ENCODE measurements around the gene NRN1.
"Not testable (repeated sequence)": the region's sequence is repeated elsewhere in the genome, so short reads cannot be mapped to it uniquely, and the experiment has no call there.

Gene NRN1

DNA sequence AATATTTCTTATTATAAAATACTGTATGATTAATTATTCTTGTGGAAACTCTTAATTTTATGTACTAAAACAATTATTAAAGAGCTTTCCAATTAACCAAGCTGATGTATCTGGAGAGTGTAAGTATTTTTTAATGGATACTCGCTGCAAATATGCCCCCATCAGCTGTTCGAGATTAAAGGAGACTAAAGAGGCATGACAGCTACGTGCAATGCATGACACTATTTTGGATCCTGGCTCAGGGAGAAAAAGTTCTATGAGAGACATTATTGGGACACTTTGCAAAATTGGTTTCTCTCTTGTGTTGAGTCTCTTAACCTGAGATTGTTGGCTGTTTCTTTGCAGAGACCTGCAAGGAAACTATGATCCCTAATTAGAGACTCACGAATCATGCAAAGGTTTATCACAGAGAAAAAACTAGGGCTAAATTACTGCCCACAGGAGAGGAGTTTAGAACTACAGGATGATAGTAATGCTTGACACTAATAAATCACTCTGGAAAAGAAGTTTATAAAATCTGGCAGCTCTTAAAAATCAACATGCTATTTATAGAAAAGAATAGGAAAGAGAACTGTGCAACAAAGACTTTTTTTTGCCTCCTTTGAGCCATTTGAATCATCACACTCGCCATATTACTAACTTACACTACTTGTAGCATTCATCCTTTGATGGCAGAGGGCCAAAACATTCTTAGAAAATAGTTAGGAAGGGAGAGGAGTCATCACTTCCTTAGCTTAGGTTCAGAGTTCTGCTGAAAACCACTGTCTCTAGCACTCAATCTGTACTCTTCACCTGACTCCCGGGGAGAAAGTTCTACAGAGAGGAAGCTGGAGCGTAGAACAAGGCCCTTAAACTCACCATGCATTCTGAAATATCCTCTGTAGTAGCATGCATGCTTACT, 25.3 kb downstream of the NRN1 start:
- peak; percentile 63 for DNase-seq

DNA sequence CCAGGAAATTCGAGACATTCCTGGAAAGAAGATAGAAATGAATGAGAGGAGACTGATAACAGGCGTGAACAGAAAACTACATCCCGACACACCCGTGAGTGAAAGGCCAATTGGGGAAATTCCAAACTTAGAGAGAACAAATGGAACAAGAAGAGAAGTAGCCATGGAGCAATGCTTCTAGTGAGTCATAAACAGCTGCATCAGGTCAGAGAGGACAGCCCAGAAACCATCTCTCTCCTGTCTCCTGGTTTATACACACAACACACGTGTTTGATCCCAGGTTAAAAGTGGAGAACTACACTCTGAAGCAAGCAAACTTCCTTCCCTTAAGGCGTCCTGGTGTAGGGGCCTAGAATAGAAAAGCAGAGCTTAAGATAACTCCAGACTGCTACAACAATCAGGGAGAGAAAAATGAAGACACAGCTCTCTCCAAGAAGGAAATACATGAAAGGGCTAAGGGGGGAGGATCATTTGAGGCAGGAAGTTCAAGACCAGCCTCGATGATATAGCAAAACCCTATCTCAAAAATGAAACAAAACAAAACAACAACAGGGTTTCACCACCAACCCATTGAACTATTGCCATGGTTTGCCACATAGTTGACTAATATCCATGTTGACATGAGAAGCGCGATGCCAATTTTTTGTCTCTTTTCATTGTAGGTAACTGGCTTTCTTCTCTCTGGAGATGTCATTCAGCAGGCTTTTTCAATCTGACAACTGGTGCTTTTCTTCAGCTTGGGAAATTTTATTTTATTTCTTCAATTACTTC, 26.9 kb downstream of the NRN1 start:
- no peak for DNase-seq

DNA sequence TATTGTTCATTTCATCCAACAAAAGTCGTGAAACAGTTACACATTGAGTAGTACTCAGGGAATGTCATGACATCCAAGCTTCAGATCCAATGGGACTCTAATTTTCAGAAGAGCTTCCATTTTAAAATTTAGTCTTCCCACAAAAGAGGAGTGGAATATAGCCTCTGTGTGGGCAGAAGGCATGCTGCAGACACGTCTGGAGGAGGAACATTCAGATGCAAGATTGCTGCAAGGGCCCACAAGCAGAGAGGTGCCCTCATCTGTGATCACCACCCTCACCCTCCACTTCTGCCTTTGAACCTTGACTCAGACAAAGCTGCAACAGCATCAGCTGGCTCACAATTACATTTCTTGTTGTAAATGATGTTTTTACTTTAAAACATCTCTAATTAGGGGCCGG, 29.9 kb downstream of the NRN1 start:
- no peak for DNase-seq

DNA sequence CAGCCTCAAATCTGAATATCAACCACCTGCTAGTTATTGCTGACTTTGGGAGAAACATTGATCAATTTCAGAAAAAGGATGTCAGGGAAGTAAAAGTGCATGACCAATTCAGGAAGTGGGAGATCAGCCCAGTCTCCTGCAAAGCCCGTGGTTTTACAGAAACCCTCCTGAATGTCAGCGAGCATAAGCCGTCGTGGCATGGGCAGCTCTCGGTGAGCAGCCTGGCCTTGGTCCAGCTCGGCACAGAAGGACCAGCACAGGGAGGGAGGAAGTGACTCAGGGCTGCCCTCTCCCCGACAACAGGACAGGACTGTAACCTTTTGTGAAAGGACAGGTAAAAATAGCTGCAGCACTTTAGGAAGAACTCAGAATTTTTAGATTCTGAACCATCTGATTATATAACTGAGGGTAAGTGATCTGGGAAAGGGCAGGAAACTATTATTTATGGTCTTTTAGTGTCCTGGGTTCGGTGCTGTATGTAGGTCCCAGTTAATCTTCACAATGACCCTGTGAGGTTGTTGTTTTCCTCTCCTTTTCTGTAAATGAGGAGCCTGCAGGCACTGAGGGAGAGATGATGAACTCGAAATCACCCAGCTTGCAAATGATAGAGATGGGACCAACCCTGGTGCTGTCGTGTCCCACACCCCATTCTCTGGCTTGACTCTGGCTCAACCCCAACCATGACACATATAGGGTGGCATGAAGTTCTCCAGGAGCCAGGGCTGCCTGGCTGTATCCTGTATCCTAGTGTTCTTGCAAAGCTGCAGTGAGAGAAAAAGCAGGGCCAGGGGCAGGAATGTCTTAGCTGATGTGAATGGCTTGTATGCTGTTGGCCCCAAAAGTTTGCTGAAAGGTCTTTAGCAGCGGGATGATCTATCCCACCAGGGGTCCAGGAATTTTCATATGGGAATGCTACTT, 37.6 kb downstream of the NRN1 start:
- DNase-seq: no peak

DNA sequence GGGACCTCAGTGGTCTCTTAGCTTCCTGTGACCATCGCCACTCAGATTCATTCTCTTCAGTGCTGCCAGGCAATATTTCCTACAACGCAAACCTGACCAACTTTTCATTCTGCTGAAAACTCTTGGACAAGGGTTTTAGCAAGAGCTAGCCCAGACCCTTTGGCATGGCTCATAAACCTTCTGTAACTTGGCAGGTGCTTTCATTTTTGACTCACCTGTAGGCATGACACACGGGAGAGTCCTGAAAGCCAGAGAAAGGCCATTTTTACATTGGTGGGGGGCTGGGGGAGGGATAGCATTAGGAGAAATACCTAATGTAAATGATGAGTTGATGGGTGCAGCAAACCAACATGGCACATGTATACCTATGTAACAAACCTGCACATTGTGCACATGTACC, 38.7 kb downstream of the NRN1 start:
- not testable (repeated sequence) for DNase-seq

DNA sequence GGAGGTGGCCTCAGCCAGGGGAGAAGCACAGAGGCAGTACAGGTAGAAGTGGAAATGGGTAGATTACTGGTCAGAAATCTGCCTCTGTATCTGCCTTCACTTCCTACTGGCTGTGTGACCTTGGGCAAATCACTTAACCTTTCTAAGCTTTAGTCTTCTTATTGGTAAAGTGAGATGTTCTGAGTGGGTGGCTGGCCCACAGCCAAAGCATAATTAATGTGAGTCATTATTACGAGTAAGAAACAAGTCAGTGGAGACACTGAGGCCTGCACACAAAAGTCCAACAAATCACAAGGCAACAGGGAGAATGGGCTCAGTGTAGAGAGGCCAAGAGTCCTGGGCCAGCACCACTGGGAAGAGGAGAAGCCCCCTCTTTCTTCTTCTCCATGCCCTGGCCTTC, 39.1 kb downstream of the NRN1 start:
- DNase-seq: no peak

DNA sequence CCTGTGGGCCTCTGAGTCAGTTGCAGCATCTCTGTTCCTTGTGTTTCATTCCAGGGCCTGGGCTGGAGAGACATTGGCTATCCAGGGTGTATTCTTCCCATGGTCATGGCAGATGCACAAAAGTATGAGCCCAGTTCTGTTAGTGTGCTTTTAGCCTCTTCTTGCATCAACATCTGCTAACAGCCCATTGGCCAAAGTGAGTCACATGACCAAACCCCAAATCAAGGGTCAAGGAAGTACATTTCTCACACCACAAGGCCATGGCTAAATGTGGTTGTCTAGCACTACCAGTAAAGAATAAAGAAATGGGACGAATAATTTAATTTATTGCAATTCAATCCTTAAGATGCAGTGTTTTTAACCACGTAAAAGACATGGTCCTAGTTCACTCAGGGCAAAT, 43.9 kb downstream of the NRN1 start:
- no peak for DNase-seq

DNA sequence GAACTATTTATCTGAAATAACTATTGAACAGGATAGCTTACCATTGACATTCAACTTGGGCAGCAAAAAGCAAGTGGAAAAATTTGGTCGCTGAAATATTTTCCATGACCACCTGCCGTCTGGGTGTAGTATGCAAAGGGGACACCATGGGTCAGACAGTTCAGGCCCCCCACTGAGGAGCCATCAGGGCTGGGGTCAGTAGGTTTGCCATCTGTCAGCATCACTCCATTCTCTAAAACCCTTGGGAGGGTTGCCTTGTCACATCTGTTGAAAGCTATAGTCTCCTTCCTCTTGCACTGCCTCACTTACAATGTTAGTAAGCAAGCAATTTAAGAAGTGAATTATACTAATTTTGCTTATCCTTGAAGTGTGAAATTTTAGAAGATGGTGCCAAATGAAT, 44.9 kb downstream of the NRN1 start:
- DNase-seq: no peak

DNA sequence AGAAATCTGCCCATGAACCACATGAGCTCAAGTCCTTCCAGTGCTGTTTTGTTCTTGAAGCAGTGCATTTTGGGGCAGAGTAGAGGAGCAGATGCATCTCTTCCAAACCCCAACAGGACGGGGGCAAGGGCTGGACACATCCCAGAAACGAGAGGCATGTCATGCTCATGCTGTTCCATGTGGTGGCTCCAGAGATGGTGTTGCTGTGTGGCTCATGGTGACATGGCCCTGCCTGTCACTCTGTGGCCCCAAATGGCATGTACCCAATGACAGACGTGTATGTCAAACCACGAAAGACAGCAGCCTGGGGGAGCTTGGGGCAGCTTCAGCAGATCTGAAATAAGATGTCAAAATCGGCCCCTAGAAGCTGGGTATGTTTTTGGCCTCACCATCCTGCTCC, 46.3 kb downstream of the NRN1 start:
- DNase-seq: no peak

DNA sequence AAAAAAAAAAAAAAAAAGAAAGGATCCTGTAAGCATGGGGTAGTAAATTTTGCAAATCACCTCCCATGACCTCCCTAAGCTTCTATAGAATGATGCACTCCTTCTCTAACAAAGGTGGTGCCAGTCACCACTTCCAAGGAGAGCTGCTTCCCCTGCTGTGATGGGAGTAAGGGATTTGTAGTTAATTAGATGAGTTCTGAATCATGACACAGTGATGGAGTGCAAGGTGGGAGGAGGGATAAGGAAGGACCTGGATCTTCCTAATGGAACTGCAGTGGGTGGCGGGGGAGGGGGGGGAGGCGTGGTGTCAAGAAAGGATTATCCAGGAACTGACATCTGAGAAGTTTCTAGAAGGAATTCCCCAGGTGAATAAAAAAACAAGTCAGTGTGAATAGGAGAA, 47.8 kb downstream of the NRN1 start:
- no peak for DNase-seq

DNA sequence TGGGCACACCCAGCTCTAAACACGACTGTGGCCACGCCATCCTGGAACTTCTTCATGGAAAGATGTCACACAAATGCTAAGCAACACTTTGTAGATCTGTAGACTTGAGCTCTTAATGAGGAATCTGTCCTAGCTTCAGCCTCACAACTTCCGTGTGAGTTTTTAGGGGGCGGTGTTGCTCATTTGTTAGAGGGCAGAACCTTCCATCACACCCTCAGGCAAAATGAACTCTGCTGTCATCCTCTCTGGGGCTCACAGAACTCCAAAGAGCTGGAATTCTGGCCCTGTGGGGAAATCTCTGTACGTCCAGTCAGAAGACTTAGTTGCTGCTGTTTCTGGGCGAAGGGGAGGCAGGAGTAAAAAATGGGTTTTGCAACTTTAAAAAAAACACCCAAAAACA, 49.8 kb downstream of the NRN1 start:
- DNase-seq: no peak

DNA sequence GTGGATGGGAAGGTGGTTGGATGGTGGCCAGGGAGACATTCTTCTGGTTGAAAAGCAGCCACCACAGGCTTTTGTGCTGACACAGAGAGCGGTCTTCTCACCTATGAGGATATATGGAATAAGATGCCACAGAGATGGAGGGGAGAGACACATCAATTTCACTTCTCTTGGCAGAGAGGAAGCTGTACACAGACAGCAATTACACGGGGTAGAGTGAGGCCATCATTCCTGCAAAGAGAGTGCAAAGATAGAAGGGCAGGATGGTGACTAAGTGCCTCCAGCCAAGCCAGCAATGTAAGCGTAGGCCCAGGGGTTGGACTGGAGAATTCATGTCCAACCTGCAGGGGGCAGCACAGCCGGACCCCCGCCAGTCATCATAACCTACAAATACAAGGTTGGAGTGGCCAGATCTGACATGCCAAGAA, 56.4 kb downstream of the NRN1 start:
- peak; percentile 20 for DNase-seq

All from activated CD4-positive, alpha-beta T cell treated with anti-CD3 and anti-CD28 coated beads, Interleukin-2, Interleukin-6, amounts not matched to agents 100 ng/mL and 50 ng/mL, durations not matched to agents 16 hours and 8 hours (primary cell).